SK-N-SH treated with all-trans-retinoic acid at 6 μM for 48 hours (cell line): ENCODE results near the gene PABPN1L.

Experiments
- ISL1 ChIP-seq: fragments of 250-450 bp; sonication (Bioruptor Pico); IDR thresholded peaks from 2 replicates; pipeline ENCODE4 v2.1.2; 2022; ENCODE audit warnings: mild to moderate bottlenecking, moderate library complexity
- OSR1 ChIP-seq: fragments of 250-450 bp; sonication (Bioruptor Pico); IDR thresholded peaks from 2 replicates; pipeline ENCODE4 v1.8.0; 2022; ENCODE audit warnings: moderate library complexity, mild to moderate bottlenecking, inconsistent platforms
- TSHZ2 ChIP-seq: fragments of 250-450 bp; sonication (Bioruptor Pico); IDR thresholded peaks from 2 replicates; pipeline ENCODE4 v1.5.0; 2020; ENCODE audit warnings: mild to moderate bottlenecking, moderate library complexity
- ZFP3 ChIP-seq: fragments of 250-450 bp; sonication (Bioruptor Pico); IDR thresholded peaks from 2 replicates; pipeline ENCODE4 v1.5.0; 2020; ENCODE audit warnings: mild to moderate bottlenecking, moderate library complexity
- ZNF70 ChIP-seq: fragments of 450-650 bp; formaldehyde crosslinking; IDR thresholded peaks from 2 replicates; pipeline ENCODE4 v1.5.0; 2020; ENCODE audit warnings: mild to moderate bottlenecking, moderate library complexity

- TF ChIP-seq ISL1 = no peak
- TF ChIP-seq TSHZ2 (CRISPR knock-in tag) = no peak
- no peak for TF ChIP-seq OSR1 (CRISPR knock-in tag)
- TF ChIP-seq ZNF70 = no peak
- no peak for TF ChIP-seq ZFP3 (CRISPR knock-in tag)
These were observed 34.2 kb upstream of the PABPN1L start for GRCh38 chr16:88900662-88901052.
